Measurements from ENCODE around the gene KCNJ15. TPM values are rescaled to one million over a fixed set of nuclear protein-coding genes. Genes with fewer than 3 reads are reported as not detected.

KCNJ15 gene
- total RNA-seq, 2 donors from 2014 or later, result 1.3 to 2.6 TPM

DNA sequence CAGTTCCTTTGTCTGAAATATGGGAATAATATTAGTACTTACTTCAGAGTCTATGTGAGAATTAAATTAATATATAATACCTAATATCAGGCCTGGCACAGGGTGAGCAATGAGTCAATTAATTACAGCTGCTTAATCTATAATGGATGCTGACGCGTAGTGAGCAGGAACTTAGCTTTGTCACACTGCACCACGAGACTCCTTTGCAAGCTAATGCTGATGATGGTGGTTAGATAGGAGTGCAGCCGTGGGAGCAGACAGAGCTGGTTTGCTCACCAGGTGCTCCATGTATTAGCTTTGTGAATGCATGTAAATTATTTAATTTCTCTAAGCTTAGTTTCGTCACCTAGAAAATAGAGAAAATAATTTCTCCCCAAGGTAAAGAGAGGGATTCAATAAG is 35.1 kb downstream of the KCNJ15 start:
- intact Hi-C loops (cut with DNase I), result no loop called here
- ATAC-seq (no peak), DNase-seq (no peak)

DNA sequence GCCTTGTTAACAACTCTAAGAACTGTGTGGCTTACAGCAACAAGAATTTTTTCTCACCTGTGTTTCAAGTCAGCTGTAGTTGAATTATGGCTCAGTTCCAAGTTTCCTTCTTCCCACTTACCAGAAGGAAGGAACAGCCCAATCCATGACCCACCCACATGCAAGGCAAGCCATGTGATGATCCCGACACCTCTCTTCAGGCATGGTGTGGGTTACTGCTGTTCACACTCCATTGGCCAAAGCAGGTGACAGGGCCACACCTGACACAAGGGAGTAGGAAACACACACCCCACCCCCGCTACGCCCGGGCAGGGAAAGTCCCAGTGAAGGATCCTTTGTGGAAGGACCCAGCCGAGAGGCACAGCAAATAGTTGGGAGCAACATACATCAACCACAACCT is 36.3 kb downstream of the KCNJ15 start:
- ATAC-seq (no peak), DNase-seq (no peak)
- intact Hi-C loops (cut with DNase I), result no loop called here

DNA sequence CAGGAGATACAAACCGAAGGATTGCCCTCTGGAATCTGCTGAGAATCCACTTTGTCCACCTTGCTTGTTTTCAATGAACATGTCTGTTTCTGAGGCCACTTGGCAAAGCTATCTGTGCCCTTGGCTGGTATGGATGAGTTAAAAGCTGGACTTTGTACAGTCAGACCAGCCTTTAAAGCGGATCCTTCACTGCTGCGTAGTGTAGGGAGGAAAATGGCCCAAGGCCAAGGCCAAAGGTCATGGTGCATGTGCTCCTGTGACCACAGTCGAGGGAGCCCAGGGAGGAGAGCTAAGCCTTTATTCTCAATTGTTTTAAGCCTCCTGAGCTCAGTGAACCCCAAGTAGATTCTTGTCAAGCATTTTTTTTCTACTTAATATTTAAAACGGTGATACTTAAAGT is 37.0 kb downstream of the KCNJ15 start:
- intact Hi-C loops (cut with DNase I), result no loop called here
- ATAC-seq, result no peak
- no peak for DNase-seq

DNA sequence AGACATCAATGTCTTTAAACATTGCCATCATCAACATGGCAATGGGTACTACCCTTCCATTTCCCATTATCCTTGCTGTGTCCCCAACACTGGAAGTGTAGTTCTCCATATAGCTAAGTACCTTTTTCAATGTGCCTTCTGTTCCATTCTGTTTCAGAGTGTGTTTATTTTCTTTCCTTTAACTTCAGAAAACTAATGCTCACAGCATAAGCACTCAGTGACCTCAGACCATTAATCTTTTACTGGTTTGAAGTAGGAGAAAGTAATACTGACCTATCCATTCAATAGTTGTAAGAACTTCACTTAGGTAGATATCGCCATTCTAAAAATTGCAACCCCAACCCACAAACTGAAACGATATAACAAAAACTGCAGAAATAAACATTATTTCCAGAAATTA is 37.8 kb downstream of the KCNJ15 start:
- no peak for DNase-seq
- no peak for ATAC-seq
- intact Hi-C loops (cut with DNase I), result no loop called here

DNA sequence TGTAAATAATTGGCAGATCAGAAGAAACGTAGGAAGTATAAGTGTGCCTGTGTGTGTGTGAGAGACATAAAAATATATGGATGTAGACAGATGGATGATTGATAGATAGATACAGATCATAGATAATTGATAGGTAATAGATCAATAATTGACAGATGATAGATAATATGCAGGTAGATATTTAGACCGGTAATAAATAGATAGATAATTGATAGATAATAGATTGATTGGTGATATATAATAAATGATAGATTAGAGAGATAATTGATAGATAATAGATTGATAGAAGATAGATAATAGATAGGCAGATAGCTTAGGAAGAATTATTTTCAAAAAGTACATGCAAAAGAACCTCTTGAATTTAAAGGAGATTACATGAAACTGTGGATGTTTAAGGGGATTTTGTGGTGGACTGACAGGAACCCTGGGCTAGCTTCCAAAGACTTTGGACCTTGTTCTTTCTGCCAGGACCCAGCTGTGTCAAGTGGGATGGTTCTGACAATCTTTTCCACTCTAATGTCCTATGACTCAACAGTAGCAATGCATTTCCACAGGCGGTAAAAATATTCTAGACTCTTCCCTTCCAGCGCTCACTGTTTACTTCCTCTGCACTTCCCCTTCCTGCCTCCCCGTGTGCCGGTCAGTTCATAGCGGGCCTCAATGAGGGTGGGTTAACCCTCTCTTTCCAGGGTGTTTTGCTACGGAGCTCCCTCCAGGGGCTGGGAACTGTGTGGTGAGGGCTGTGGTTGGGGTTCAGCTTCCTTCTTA is 39.4 kb downstream of the KCNJ15 start:
- ATAC-seq (peak; percentile 73 to 83), DNase-seq (no peak)
- intact Hi-C loops (cut with DNase I), result no loop called here

DNA sequence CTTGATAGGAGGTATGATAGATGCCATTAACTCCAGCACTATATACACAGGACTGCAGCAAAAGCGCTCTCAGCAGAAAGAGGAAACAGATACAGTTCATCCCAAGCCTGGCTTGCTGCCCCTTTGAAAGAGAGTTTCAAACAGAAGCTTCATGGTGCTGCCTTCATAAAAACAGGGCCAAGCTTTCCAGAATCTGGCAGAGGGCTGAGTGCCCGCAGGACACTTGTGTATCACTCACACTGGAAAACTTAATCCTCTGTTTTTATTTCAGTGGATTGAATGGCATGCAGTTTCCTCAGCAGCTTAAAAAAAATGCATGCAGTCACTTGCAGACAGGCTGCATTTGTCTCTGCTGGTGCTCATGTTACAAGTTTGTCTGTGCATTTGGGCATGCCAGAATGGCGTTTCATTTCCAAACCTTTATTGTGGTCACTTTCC is 40.4 kb downstream of the KCNJ15 start:
- intact Hi-C loops (cut with DNase I), result no loop called here
- ATAC-seq (peak; percentile 66), DNase-seq (no peak)

DNA sequence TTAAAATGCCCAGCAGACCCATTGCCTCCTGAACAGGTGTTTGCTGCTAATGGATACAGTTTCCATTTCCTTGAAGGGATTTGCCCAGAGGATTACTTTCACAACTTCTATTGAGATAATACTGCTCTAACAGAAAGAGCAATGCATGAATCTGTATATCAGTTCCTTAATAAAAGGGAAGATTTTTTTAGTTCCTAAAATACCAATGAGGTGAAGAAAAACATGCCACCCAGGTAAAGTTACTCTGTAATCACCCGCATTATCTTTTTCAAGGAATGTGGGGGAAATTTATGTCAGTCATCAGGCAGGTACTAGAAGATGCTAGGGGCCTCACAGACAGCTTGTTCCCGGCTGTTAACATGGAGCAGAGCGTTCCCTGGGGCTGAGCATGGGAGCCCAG is 41.1 kb downstream of the KCNJ15 start:
- DNase-seq (no peak), ATAC-seq (no peak)
- intact Hi-C loops (cut with DNase I), result no loop called here

DNA sequence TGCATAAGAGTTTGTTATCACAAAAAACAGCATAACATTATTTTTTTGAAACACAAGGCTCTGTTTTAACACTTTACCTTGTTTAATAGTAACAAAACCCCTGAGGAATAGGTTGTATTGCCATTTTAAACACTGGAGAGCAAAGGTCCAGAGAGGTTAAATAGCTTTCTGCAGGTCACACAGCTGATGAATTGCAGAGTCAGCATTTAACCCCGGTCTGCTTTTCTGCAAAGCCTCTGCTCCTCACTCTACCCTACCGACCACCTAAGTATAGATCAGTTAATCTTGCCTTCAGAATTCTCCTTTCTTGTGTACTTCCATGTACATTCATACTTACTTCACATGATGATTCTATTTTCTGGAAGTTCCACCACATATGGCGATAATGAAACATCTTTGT is 42.0 kb downstream of the KCNJ15 start:
- intact Hi-C loops (cut with DNase I), result no loop called here
- no peak for DNase-seq
- no peak for ATAC-seq

DNA sequence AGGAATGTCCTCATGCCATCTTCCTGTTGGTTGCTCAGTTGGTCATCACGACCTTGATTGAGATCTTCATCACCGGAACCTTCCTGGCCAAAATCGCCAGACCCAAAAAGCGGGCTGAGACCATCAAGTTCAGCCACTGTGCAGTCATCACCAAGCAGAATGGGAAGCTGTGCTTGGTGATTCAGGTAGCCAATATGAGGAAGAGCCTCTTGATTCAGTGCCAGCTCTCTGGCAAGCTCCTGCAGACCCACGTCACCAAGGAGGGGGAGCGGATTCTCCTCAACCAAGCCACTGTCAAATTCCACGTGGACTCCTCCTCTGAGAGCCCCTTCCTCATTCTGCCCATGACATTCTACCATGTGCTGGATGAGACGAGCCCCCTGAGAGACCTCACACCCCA is 42.9 kb downstream of the KCNJ15 start:
- ATAC-seq (no peak), DNase-seq (no peak)
- intact Hi-C loops (cut with DNase I), result no loop called here

DNA sequence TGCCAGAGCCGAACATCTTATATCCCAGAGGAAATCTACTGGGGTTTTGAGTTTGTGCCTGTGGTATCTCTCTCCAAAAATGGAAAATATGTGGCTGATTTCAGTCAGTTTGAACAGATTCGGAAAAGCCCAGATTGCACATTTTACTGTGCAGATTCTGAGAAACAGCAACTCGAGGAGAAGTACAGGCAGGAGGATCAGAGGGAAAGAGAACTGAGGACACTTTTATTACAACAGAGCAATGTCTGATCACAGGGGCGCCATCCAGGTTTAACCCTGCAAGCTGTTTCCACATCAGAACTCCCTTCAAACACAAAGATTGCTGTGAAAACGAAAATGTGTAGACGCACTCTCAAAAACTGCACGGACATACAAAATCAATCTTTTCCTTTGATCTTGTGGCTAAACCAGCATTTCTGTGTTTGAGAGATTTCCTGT is 43.4 kb downstream of the KCNJ15 start:
- DNase-seq (no peak), ATAC-seq (no peak)
- intact Hi-C loops (cut with DNase I), result no loop called here

DNA sequence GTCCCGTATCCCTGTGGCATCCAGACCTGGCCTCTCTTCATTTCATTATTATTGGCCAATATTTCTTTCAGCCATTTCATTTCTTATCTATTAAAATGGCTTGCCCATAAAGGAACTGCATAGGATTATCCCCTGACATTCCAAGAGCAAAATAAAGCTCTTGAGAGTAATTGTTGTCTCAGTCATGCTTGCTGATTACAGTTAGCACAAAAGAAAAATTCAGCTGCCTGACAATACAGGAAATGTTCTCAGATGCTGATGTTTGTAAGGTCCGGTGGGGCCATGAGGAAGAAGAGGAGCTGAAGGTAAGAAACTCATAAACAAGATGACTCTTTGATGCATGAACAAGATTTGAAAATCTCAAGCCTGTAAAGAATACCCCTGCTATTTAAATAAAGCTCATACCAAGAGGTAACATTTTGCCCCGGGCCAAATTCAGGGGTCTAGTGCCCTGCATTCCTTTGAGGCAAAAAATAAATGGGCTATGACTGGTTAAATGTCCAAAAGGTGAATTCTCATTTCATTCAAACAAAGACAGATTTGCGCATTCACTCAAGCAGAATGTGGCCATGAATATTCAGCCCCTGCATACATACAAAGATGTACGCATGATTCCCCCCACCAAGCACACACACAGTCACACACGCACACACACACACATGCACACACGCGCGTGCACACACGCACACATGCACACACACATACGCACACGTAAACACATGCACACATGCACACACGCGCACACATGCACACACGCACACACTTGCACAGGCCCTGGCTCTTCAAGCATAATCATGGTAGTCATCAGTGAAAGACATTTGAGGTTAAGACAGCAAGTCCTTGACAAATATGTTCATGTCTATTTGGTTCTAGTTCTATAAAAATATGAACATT is 44.8 kb downstream of the KCNJ15 start:
- ATAC-seq (no peak), DNase-seq (no peak)
- intact Hi-C loops (cut with DNase I), result no loop called here

DNA sequence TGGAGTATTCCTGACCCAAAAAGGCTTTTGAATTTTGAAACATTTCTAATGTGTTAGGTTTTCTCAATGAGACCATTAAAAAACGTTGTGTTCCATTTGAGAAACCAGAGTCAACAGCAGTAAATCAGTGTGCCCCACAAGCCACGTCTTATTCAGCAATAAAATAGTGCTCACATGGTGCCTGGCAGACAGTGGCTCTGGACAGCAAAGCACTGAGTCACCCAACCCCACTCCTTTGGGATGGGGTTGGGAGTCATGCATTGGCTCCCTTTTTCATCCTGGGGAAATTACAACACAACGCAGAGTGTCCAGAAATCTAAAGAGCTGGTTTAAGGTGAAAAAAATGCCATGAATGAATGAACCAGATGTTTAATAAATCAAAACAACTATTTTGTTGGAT is 46.5 kb downstream of the KCNJ15 start:
- peak; percentile 58 for DNase-seq
- intact Hi-C loops (cut with DNase I), result no loop called here
- peak; percentile 85 to 88 for ATAC-seq

DNA sequence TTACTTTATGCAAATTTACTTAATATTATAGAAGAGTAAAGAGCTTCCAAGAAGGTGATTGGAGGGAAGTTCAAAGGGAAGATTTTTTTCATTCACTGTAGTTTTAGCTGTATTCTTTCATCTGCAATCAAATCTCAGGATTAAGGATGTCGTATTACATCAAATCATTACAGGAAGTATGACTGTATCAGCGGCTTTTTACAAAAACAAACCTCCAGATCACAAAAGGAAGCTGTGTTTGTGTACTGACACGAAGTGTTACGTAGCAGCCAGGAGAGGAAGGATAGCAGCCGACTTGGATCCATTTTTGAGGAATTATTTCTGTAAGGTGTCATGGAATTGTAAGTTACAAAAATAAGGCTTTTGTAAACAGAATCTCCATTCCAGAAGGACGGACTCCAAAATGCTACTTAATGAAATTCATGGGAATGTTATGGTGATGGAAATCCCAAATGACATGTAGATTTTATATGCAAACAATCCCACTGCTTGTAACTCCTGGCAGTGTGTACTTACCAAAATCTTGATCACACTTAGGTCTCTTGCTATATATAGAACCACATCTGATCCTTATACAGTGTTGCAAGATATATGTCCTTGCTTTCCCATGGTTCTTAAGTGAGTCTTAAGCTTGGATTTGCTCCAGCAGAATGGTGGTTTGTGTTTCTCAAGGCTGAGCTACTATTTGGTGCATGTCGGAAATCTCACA is 49.8 kb downstream of the KCNJ15 start:
- no peak for DNase-seq
- ATAC-seq, result no peak
- intact Hi-C loops (cut with DNase I), result no loop called here

DNA sequence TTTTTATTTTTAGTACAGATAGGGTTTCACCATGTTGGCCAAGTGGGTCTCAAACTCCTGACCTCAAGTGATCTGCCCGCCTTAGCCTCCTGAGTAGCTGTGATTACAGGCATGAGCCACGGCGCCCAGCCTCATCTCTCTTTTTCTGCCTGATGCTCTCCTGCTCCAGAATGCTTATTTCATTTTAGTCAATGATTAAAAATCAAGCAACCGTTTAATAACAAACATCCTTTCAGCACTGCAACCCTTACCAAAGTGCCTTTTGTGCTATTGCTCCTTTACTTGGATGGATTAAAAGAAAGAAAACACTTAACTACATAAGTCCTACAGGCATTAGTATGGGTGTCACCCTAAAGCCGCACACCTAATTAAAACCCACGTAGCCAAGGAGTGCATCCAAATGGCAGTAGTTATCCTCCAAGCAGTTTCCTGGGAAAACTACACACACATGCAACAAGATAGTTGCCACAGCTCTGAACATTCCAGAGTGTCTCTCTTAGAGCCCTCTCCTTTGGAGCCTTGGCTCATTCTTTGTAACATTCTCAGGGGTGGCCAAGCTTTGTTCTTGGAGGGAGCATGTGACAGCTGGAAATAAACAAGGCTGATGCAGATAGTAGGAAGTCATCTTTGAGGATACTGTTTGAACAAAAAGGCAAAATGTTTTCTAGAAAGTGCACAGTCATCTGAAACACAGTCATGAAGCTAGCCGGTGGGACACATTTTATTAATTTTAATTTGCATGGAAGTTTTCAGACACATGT is 51.2 kb downstream of the KCNJ15 start:
- DNase-seq (no peak), ATAC-seq (peak; percentile 45 to 47)
- intact Hi-C loops (cut with DNase I), result no loop called here

DNA sequence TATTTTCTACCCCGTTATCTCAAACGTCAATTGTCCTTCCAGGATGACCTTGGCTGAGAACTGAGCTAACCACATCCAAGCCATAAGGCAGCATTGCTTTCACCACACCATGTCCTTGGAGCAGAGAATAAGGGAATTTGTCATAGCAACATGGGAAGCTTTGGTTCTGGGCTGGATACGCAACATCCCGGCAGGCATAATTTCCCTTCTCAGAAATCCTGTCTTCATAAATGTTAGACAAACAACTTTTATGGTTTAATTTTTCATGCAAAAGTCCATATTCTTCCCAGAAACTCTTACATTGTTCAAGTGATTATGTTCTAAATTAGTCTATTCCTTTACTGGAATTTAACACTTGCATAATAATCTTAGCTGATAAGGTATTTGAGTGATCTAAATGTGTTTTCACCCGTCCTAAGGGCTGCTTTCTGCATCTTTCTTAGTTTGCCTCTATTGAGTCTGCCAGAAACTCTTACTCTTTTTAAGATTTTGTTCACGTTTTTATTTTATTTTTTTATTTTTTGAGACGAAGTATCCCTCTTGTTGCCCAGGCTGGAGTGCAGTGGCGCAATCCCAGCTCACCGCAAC is 51.8 kb downstream of the KCNJ15 start:
- peak; percentile 75 to 84 for ATAC-seq
- intact Hi-C loops (cut with DNase I), result no loop called here
- DNase-seq, result no peak

DNA sequence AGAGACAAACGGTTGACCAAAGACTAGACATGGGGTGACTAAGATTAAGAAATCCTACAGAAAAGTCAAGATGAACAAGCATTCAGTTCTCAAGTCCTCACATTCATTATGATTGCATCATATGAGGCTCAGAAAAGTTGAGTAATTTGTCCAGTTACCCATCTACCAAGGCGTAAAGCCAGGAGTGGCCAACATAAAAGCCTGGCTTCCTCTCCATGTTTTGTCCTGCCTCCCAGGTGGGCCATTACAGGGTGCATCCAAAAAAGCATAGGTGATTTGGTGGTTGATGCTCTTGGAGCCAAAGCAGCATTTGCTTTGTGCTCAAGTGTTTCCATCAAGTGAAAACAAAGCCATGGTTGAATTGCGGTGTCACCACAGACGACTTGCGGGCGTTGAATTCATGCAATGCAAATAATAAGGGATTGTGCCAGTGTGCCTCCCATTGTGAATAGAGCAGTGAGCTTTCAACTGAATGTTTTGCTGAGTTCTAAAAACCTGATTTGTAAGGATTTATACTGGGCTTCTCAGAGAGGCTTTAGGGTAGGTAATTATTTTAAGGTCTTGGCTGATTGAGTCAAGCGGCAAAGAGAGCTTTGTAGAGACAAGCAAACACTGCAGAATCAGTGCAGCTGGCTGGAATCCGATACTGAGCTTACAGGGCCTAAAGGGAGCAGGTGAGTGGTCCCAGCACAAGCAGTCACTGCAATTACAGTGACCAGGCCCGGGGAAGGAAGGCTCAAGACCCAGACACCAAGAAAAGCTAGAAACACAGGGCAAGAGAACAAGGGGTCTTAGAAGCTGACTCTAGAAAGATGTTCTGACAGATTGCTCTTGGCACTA is 54.1 kb downstream of the KCNJ15 start:
- peak; percentile 9 to 13 for ATAC-seq
- intact Hi-C loops (cut with DNase I), result no loop called here

DNA sequence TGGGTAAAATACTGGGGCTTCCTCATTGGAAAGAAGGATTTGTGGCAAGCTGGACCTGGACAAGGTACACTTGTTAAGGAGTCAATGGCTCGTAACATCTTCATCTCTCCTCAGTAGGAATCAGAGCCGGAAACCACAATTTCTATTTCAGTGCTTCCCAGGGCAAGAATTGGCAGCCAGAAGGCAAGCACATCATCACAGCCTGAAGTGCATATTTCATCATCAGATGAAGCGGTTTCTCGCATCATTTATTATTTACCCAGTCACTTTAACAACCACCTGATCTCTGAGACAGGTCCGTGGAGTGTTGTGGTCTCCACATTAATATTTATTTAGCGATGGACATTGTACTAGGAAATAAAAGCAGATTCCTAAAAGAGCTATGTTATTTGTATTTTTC is 55.0 kb downstream of the KCNJ15 start:
- intact Hi-C loops (cut with DNase I), result no loop called here
- DNase-seq (no peak), ATAC-seq (no peak)

More for the DNA sequence above, 54.1 kb downstream of the KCNJ15 start:
- no peak for DNase-seq

DNA sequence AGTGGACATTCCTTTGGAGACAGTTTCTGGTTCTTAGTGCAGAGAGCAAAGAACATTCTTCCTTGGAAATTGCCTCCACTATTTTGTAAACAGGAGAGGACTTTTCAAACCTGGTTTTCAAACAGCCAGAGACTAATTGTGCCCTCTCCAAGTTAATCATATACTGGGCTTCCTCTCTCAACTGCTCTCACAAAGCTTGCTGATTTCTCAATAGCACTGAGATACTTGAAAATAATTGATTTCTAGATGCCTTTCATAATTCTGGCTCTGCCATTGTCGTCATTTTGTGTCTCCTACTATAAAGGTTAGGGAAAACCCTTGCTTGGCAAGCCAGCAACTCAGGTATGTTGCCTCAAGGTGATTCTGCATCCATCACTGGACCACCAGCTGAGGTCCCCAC is 56.0 kb downstream of the KCNJ15 start:
- DNase-seq, result no peak
- no peak for ATAC-seq
- intact Hi-C loops (cut with DNase I), result no loop called here

All from left cardiac atrium (tissue), 4 donors.